OCI-LY7 (cell line): Measurements from ENCODE around the gene DNAAF3.

ENCODE experiments used
- CTCF ChIP-seq: fragments of 200-600 bp; sonication (generic); conservative IDR thresholded peaks from 2 replicates; pipeline ENCODE4 v1.5.1; 2014; ENCODE audit warnings: mild to moderate bottlenecking, antibody characterized with exemption, low read length, moderate library complexity, mixed read lengths
- EZH2phosphoT487 ChIP-seq: fragments of 200-600 bp; sonication (generic); IDR thresholded peaks from 2 replicates; pipeline ENCODE4 v1.6.1; 2018; ENCODE audit warnings: low read depth, borderline replicate concordance, mild to moderate bottlenecking, mixed run types, antibody characterized with exemption, low read length, moderate library complexity, mixed read lengths

- TF ChIP-seq CTCF: no peak
- TF ChIP-seq EZH2phosphoT487: no peak
These were observed 55.1 kb downstream of the DNAAF3 start for GRCh38 chr19:55111238-55111831.
